Ovary (tissue), 3 donors: Measurements from ENCODE around the gene MBD3.

Source experiments
- CTCF ChIP-seq, 3 donors: fragments of 450-650 bp in 2 of 3; fragments of 200-600 bp in 1 of 3; IDR thresholded peaks; one replicate each; pipeline versions ENCODE4 v1.5.1 to v1.8.0; 2016 to 2022; ENCODE audit warnings: antibody characterized with exemption in 3 of 3, mild to moderate bottlenecking in 1 of 3
- POLR2A ChIP-seq: fragments of 450-650 bp; IDR thresholded peaks from one replicate; pipeline ENCODE4 v1.6.1; 2017; ENCODE audit warnings: antibody characterized with exemption, mild to moderate bottlenecking, moderate library complexity
- donor health status: DM: no; HTN: no; CAD: no.

- no peak for TF ChIP-seq POLR2A
- TF ChIP-seq CTCF (IDR thresholded peaks at IDR 0.05): no peak
Observed at GRCh38 chr19:1549332-1549945, 43.2 kb downstream of the MBD3 start.
